Measurements from ENCODE around the gene RASD2.

DNA sequence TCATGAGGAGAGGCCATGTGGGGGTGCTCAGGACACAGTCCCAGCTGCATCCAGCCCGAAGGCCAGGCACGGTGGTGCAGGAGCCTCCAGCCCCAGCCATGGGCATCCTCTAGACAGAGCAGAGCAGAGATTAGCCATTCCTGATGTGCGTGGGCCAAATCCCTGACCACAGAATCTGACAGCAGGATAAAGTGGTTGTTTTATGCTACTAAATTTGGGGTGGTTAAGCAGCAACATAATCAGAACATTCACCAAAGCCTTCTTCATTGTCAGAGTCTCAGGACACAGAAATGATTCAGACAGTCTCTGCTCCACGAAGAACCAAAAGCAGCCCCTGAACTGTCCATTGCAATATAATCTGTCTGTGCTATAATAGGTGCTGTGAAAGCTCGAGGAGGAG is 19.7 kb downstream of the RASD2 start:
- TF ChIP-seq POLR2A (IDR thresholded peaks at IDR 0.05), result no peak
- TF ChIP-seq, protein P1, sequence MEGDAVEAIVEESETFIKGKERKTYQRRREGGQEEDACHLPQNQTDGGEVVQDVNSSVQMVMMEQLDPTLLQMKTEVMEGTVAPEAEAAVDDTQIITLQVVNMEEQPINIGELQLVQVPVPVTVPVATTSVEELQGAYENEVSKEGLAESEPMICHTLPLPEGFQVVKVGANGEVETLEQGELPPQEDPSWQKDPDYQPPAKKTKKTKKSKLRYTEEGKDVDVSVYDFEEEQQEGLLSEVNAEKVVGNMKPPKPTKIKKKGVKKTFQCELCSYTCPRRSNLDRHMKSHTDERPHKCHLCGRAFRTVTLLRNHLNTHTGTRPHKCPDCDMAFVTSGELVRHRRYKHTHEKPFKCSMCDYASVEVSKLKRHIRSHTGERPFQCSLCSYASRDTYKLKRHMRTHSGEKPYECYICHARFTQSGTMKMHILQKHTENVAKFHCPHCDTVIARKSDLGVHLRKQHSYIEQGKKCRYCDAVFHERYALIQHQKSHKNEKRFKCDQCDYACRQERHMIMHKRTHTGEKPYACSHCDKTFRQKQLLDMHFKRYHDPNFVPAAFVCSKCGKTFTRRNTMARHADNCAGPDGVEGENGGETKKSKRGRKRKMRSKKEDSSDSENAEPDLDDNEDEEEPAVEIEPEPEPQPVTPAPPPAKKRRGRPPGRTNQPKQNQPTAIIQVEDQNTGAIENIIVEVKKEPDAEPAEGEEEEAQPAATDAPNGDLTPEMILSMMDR (IDR thresholded peaks at IDR 0.05), result no peak

Measured in esophagus squamous epithelium (tissue), 4 donors.